Fibroblast of skin of right quadriceps (primary cell): ENCODE measurements around the gene TIMM23B.
"Not testable (repeated sequence)": the region's sequence is repeated elsewhere in the genome, so short reads cannot be mapped to it uniquely, and the experiment has no call there.

ENCODE experiments used
- DNase-seq: peaks from one replicate; pipeline ENCODE4 v3.0.0-alpha.2; 2013

The TIMM23B gene

GRCh38 chr10:49987207-49987606, 45.4 kb downstream of the TIMM23B start:
- DNase-seq: not testable (repeated sequence)

- DNase-seq: not testable (repeated sequence)
Measured at GRCh38 chr10:49988376-49988775, 46.5 kb downstream of the TIMM23B start, which contains the start of gene AGAP6. TSS of gene AGAP6 (plus strand) at chr10:49988406. CDS start at chr10:49988716, 310 bp downstream.

- not testable (repeated sequence) for DNase-seq
Measured at GRCh38 chr10:49995321-49995720, 53.5 kb downstream of the TIMM23B start.

- DNase-seq: not testable (repeated sequence)
Measured at GRCh38 chr10:50014024-50014423, 72.2 kb downstream of the TIMM23B start.

- DNase-seq: not testable (repeated sequence)
Measured at GRCh38 chr10:50015596-50016220, 73.9 kb downstream of the TIMM23B start.

- not testable (repeated sequence) for DNase-seq
Measured at GRCh38 chr10:50016926-50017325, 75.1 kb downstream of the TIMM23B start.

- DNase-seq: not testable (repeated sequence)
Measured at GRCh38 chr10:50017646-50018045, 75.8 kb downstream of the TIMM23B start.

GRCh38 chr10:50019279-50019678, 77.4 kb downstream of the TIMM23B start:
- not testable (repeated sequence) for DNase-seq

GRCh38 chr10:50020451-50021024, 78.7 kb downstream of the TIMM23B start:
- not testable (repeated sequence) for DNase-seq

GRCh38 chr10:50021646-50022045, 79.8 kb downstream of the TIMM23B start:
- no peak for DNase-seq
